ENCODE results near the gene PRKG1.

PRKG1 gene

DNA sequence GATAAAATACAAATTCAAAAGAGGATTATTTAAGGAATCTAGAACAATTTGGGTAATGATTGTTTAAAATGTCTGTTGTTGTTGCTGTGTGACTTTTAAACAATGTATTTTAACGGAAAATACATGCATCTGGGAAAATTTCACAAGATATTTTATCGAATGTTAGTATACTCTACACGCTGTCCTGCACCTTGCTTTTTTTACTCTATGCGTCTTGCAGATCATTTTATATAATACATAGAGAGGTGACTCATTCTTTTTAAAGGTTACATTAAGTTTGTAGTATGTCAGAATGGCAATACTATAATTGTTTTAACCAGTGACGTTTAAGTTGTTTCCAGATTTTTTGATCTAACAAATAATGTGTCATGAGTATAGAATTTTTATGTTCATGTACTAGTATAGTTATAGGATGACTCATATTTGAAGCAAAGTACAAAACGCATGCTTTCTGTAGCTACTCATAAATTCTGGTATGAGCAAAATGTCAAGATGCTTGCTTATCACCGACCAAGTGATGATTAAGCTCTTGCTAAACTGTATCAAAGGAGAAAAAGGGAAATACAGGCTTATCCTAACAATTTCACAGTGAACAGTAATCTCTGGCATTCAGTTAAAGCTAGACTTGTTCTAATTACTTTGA lies 1244.7 kb downstream of the PRKG1 start:
- TF ChIP-seq ZNF274 (IDR thresholded peaks at IDR 0.05; ENCODE audit: low read depth, low read length), result no peak
- H3K4me3 ChIP-seq (ENCODE audit: low read length), result no peak overlapping the region

DNA sequence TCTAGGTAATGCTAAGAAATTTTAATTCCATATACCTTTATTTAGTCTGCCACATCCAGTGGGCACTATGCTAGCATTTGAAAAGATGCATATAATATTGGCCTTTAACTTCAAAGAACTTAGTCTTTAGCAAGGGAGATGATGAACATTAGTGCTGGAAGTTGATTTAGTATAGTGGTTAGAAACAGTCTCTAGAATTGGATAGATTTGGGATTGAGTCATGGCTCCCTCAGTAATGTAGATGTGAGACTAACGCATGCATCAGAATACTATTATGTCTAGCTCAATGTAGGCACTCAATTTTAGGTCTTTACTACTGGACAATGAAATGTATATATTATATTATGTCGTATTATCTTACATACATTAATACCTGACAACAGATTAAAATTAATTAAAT lies 1245.6 kb downstream of the PRKG1 start:
- TF ChIP-seq ZNF274 (IDR thresholded peaks at IDR 0.05; ENCODE audit: low read depth, low read length), result no peak
- H3K4me3 ChIP-seq (ENCODE audit: low read length), result no peak overlapping the region

- H3K4me3 ChIP-seq (ENCODE audit: low read length), result no peak overlapping the region
- no peak for TF ChIP-seq ZNF274 (IDR thresholded peaks at IDR 0.05; ENCODE audit: low read depth, low read length)
These were observed 1248.0 kb downstream of the PRKG1 start for GRCh38 chr10:52322323-52322722.

- no peak overlapping the region for H3K4me3 ChIP-seq (ENCODE audit: low read length)
- TF ChIP-seq ZNF274 (IDR thresholded peaks at IDR 0.05; ENCODE audit: low read depth, low read length), result no peak
These were observed 1248.6 kb downstream of the PRKG1 start for GRCh38 chr10:52322936-52323335.

DNA sequence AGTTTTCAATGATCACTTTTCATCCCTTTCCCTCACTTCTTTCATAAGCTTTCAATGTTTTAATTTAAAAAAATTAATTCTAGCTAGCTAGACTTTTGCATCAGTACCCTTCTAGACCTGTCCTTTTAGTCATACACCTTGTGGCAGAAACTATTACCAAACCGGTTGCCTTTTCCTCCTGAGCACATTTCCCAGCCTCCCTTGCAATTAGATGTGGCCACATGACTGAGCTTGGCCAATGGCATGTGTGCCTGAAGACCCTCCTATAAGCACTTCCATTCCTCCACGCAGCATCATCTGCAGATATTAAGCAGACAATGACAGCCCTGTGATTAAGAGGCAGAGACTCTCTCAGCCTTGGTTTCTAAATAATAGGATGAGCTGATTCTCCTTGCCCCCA lies 1252.1 kb downstream of the PRKG1 start:
- TF ChIP-seq ZNF274 (IDR thresholded peaks at IDR 0.05; ENCODE audit: low read depth, low read length), result no peak
- no peak overlapping the region for H3K4me3 ChIP-seq (ENCODE audit: low read length)

GRCh38 chr10:52331638-52332364 lies 1257.5 kb downstream of the PRKG1 start:
- TF ChIP-seq ZNF274 (IDR thresholded peaks at IDR 0.05; ENCODE audit: low read depth, low read length), result no peak

GRCh38 chr10:52332815-52333214 lies 1258.5 kb downstream of the PRKG1 start:
- no peak for TF ChIP-seq ZNF274 (IDR thresholded peaks at IDR 0.05; ENCODE audit: low read depth, low read length)
- H3K4me3 ChIP-seq (ENCODE audit: low read length), result no peak overlapping the region

More at GRCh38 chr10:52331638-52332364, 1257.5 kb downstream of the PRKG1 start:
- no peak overlapping the region for H3K4me3 ChIP-seq (ENCODE audit: low read length)

DNA sequence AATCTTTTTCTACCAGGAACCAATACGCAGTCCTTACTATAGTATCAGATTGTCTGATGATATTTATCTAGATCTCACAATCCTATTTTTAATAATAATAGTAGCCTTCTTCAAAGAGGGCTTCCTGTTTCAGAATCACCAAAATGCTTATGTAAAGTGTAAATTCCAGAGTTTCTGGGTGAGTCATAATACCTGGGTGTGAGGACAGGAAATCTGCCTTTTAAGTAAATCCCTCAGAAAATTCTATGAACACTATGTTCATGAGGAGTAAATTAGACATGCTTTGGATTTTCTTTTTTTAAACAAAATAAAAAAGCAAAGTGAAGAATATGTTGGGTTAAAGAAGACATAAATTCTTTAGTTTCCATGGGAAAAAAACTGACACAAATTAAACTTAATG lies 1260.3 kb downstream of the PRKG1 start:
- no peak for TF ChIP-seq ZNF274 (IDR thresholded peaks at IDR 0.05; ENCODE audit: low read depth, low read length)
- H3K4me3 ChIP-seq (ENCODE audit: low read length), result no peak overlapping the region

GRCh38 chr10:52335665-52336064 lies 1261.4 kb downstream of the PRKG1 start:
- no peak overlapping the region for H3K4me3 ChIP-seq (ENCODE audit: low read length)
- TF ChIP-seq ZNF274 (IDR thresholded peaks at IDR 0.05; ENCODE audit: low read depth, low read length), result no peak

- TF ChIP-seq ZNF274 (IDR thresholded peaks at IDR 0.05; ENCODE audit: low read depth, low read length), result no peak
- no peak overlapping the region for H3K4me3 ChIP-seq (ENCODE audit: low read length)
These were observed 1262.9 kb downstream of the PRKG1 start for GRCh38 chr10:52337225-52337624.

DNA sequence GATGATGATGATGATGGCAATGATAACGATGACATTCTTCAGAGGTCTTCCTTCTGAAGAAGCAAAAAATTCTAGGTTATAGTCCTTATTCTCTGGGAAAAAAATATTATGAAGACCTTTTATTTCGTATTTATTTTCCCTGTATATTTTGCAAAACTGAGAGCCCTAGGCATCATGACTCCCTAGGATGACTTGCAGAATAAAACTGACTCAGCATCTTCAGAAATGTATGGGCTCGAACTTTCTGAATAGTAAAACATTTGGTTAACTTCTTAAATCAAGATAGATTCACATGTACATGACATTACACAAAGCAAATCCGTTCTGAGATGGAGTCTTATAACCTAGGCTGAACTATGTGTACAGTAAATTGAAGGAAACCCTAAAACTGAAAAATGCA lies 1269.2 kb downstream of the PRKG1 start:
- TF ChIP-seq ZNF274 (IDR thresholded peaks at IDR 0.05; ENCODE audit: low read depth, low read length), result no peak
- H3K4me3 ChIP-seq (ENCODE audit: low read length), result no peak overlapping the region

- no peak for TF ChIP-seq ZNF274 (IDR thresholded peaks at IDR 0.05; ENCODE audit: low read depth, low read length)
- H3K4me3 ChIP-seq (ENCODE audit: low read length), result no peak overlapping the region
These were observed 1272.4 kb downstream of the PRKG1 start for GRCh38 chr10:52346394-52347326.

DNA sequence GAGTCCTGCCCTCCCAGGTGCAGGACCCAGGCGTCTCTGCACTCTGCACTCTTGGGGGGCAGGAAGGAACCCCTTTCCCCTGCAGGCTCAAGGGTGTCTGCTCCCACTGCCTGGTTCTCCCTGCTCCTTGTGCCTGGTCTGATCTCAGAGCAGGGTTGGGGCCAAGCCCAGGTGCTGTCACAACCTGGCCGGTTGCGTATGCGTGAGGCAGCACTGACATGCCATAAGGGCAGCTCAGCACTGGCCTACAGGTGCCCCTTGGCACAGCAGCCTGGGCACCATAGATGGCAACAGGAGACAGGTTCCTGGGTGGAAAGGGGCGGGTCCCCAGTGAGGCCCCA lies 1273.0 kb downstream of the PRKG1 start:
- no peak overlapping the region for H3K4me3 ChIP-seq (ENCODE audit: low read length)
- no peak for TF ChIP-seq ZNF274 (IDR thresholded peaks at IDR 0.05; ENCODE audit: low read depth, low read length)
